Panc1 (cell line): ENCODE data around the gene MAGEB17. TPM values are rescaled to one million over a fixed set of nuclear protein-coding genes. Genes with fewer than 3 reads are reported as not detected.

Experiments used
- ATAC-seq: fragments of 200-7000 bp; cut with Tn5 transposase; 2 replicates; pipeline ENCODE4 v1.9.1; 2020; ENCODE audit warnings: mild to moderate bottlenecking, moderate library complexity
- BruUV-seq: library from RNA; stranded (reverse); fragments of 400-500 nt; replicated peaks from 2 replicates; lab custom pipeline; 2021; lab: Mats Ljungman, UMichigan
- CTCF ChIA-PET: fragments of 300-600 bp; sonication (Branson Sonifier 250); formaldehyde crosslinking; loops from one replicate; lab custom pipeline; 2022; ENCODE audit warnings: antibody characterized with exemption; lab: Charles Lee
- POLR2A ChIA-PET: fragments of 300-600 bp; sonication (Branson Sonifier 250); formaldehyde crosslinking; loops from one replicate; lab custom pipeline; 2022; ENCODE audit warnings: antibody characterized with exemption; lab: Charles Lee
- DNase-seq: peaks from one replicate; pipeline ENCODE4 v3.0.0-alpha.2; 2010; ENCODE audit warnings: low read depth, low spot score
- H3K27ac ChIP-seq: 2 replicates; pipeline ENCODE4 v1.5.1; 2011; ENCODE audit warnings: mild to moderate bottlenecking, low read length, inconsistent platforms
- H3K27me3 ChIP-seq: fragments of 200-500 bp; sonication (Bioruptor generic); 2 replicates; pipeline ENCODE4 v1.6.0; 2014; ENCODE audit warnings: low read length, inconsistent platforms; ENCODE audit not compliant: control insufficient read depth, insufficient read depth
- H3K36me3 ChIP-seq: fragments of 200-500 bp; sonication (Bioruptor generic); 2 replicates; pipeline ENCODE4 v1.5.1; 2014; ENCODE audit warnings: inconsistent platforms, mild to moderate bottlenecking, low read length, moderate library complexity; ENCODE audit not compliant: control insufficient read depth, insufficient read depth
- H3K4me1 ChIP-seq: 2 replicates; pipeline ENCODE4 v1.5.1; 2011; ENCODE audit warnings: inconsistent platforms, mild to moderate bottlenecking, low read length, moderate library complexity; ENCODE audit not compliant: control insufficient read depth, insufficient read depth
- H3K4me3 ChIP-seq, 2 experiments: 2 replicates each; pipeline ENCODE4 v1.5.1; 2011 to 2012; ENCODE audit warnings: low read depth in 2 of 2, low read length in 2 of 2, mild to moderate bottlenecking in 2 of 2, inconsistent platforms in 1 of 2, moderate library complexity in 1 of 2
- H3K9me3 ChIP-seq: fragments of 200-500 bp; sonication (Bioruptor generic); 2 replicates; pipeline ENCODE4 v1.5.1; 2014; ENCODE audit warnings: low read depth, mild to moderate bottlenecking, inconsistent platforms, low read length, moderate library complexity; ENCODE audit not compliant: control insufficient read depth, insufficient read depth
- CTCF ChIP-seq: fragments of 450-650 bp; IDR thresholded peaks from 2 replicates; pipeline ENCODE4 v1.5.1; 2017; ENCODE audit warnings: mild to moderate bottlenecking
- POLR2AphosphoS5 ChIP-seq: IDR thresholded peaks from 2 replicates; pipeline ENCODE4 v1.6.1; 2012; ENCODE audit warnings: mild to moderate bottlenecking, low read depth, low read length, moderate library complexity
- SIN3A ChIP-seq: IDR thresholded peaks from 2 replicates; pipeline ENCODE4 v1.6.1; 2012; ENCODE audit warnings: low read depth, mild to moderate bottlenecking, low read length, moderate library complexity, borderline replicate concordance; ENCODE audit not compliant: insufficient read depth
- TCF7L2 ChIP-seq: IDR thresholded peaks from 2 replicates; pipeline ENCODE4 v1.6.1; 2011; ENCODE audit warnings: mild to moderate bottlenecking, low read depth, low read length, inconsistent platforms
- in situ Hi-C: cut with HindIII; loops from 2 replicates; pipeline ENCODE4 v1.10.0; 2016; ENCODE audit warnings: low sequenced_read_pairs, low pct_unique_long_range_greater_than_20kb
- intact Hi-C: fragments of 100-400 bp; cut with micrococcal nuclease; formaldehyde crosslinking; loops from one replicate; pipeline ENCODE4 v1.10.0; 2022; ENCODE audit not compliant: unreplicated experiment
- total RNA-seq: library from RNA; stranded (reverse); gene quantifications from one replicate; pipeline ENCODE4 v1.2.1, GENCODE V29; 2021; ENCODE audit not compliant: unreplicated experiment
- TF ChIP-seq, protein P1 (sequence below), 2 experiments: IDR thresholded peaks; 2 replicates each; pipeline ENCODE4 v1.6.1; 2011 to 2012; ENCODE audit warnings: low read depth in 2 of 2, control low read depth in 1 of 2, low read length in 1 of 2, mild to moderate bottlenecking in 1 of 2, moderate library complexity in 1 of 2; ENCODE audit not compliant: insufficient read depth in 1 of 2

MAGEB17 gene
- total RNA-seq, 1 experiment from 2014 or later: not detected

- no peak for DNase-seq
- POLR2A ChIA-PET: no interaction called here
Observed at GRCh38 chrX:16138108-16138427, 29.2 kb upstream of the MAGEB17 start.

DNA sequence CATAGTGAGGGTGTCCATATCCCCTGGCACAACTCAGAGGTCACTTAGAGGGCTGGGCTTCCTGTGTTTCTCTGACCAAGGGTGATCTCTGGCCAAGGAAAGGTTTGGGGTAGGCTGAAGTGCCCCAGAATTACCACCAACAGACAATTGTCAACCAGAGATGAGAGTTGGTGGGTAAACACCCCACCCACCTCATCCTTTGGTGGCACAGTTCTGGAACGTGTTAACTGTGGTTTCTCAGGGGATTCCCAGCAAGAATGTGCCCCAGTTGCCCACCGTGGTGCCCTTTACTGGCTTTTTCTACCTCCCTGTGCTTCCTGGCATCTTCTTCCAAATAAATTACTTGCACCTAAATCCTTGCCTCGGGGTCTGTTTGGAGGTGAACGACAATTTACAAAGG lies 26.8 kb upstream of the MAGEB17 start:
- Histone ChIP-seq H3K9me3 (no peaks in the 10 kb centered on the region), H3K36me3 (no peaks in the 10 kb centered on the region), H3K27ac (no peak overlapping the region), H3K27me3 (no peaks in the 10 kb centered on the region), H3K4me3 (no peak overlapping the region), H3K4me1 (no peaks in the 10 kb centered on the region)
- DNase-seq (no peak), ATAC-seq (no peak)
- TF ChIP-seq SIN3A (no peak), TCF7L2 (no peak), POLR2AphosphoS5 (no peak), CTCF (no peak)
- TF ChIP-seq, protein P1, sequence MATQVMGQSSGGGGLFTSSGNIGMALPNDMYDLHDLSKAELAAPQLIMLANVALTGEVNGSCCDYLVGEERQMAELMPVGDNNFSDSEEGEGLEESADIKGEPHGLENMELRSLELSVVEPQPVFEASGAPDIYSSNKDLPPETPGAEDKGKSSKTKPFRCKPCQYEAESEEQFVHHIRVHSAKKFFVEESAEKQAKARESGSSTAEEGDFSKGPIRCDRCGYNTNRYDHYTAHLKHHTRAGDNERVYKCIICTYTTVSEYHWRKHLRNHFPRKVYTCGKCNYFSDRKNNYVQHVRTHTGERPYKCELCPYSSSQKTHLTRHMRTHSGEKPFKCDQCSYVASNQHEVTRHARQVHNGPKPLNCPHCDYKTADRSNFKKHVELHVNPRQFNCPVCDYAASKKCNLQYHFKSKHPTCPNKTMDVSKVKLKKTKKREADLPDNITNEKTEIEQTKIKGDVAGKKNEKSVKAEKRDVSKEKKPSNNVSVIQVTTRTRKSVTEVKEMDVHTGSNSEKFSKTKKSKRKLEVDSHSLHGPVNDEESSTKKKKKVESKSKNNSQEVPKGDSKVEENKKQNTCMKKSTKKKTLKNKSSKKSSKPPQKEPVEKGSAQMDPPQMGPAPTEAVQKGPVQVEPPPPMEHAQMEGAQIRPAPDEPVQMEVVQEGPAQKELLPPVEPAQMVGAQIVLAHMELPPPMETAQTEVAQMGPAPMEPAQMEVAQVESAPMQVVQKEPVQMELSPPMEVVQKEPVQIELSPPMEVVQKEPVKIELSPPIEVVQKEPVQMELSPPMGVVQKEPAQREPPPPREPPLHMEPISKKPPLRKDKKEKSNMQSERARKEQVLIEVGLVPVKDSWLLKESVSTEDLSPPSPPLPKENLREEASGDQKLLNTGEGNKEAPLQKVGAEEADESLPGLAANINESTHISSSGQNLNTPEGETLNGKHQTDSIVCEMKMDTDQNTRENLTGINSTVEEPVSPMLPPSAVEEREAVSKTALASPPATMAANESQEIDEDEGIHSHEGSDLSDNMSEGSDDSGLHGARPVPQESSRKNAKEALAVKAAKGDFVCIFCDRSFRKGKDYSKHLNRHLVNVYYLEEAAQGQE (IDR thresholded peaks at IDR 0.05; ENCODE audit: insufficient read depth in 1 of 2, low read depth in 2 of 2, low read length in 1 of 2): no peak
- POLR2A ChIA-PET: no interaction called here
- intact Hi-C loops (no loop called here), in situ Hi-C loops (no loop called here)
- CTCF ChIA-PET: no interaction called here
- BruUV-seq: no TSS peak

More at GRCh38 chrX:16138108-16138427, 29.2 kb upstream of the MAGEB17 start:
- no peak for ATAC-seq
- Histone ChIP-seq H3K36me3 (no peaks in the 10 kb centered on the region), H3K4me1 (no peaks in the 10 kb centered on the region), H3K9me3 (no peaks in the 10 kb centered on the region), H3K27ac (no peak overlapping the region), H3K4me3 (no peak overlapping the region), H3K27me3 (no peaks in the 10 kb centered on the region)
- intact Hi-C loops: no loop called here
- in situ Hi-C loops: no loop called here
- BruUV-seq: no TSS peak
- CTCF ChIA-PET: no interaction called here
- TF ChIP-seq CTCF (peak; percentile 37), POLR2AphosphoS5 (no peak), TCF7L2 (no peak), SIN3A (no peak)
- TF ChIP-seq, protein P1 (IDR thresholded peaks at IDR 0.05; ENCODE audit: insufficient read depth in 1 of 2, low read depth in 2 of 2, low read length in 1 of 2): no peak
